SK-N-SH (cell line): ENCODE results near the gene CLIC6. TPM values are rescaled to one million over a fixed set of nuclear protein-coding genes. Genes with fewer than 3 reads are reported as not detected.

ENCODE experiments used
- CTCF ChIA-PET: fragments of 300-600, 350-600 bp; formaldehyde crosslinking; extraction: SDS; loops from one replicate; lab custom pipeline; 2021; lab: Yijun Ruan, JAX
- POLR2A ChIA-PET: fragments of 350-600 bp; sonication (Branson Sonifier 250); formaldehyde crosslinking; extraction: SDS; loops from one replicate; lab custom pipeline; 2020; ENCODE audit warnings: antibody characterized with exemption, inconsistent platforms; lab: Yijun Ruan, JAX
- DNase-seq: peaks from one replicate; pipeline ENCODE4 v3.0.0; 2012
- H2AFZ ChIP-seq: fragments of 200-600 bp; sonication (generic); 2 replicates; pipeline ENCODE4 v1.8.1; 2016; ENCODE audit warnings: antibody characterized with exemption, mild to moderate bottlenecking, low read depth
- H3F3A ChIP-seq: fragments of 200-600 bp; sonication (generic); replicated peaks from 2 replicates; pipeline ENCODE3; 2016; ENCODE audit warnings: antibody characterized with exemption, mild to moderate bottlenecking; ENCODE audit not compliant: insufficient read depth
- H3K27ac ChIP-seq, 2 experiments: fragments of 200-500 bp in 1 of 2; fragments of 200-600 bp in 1 of 2; sonication (Bioruptor generic) in 1 of 2; sonication (generic), shearing (Covaris generic) in 1 of 2; 2 replicates each; pipeline versions ENCODE4 v1.5.1 to v1.6.1; 2014 to 2016; ENCODE audit warnings: low read depth in 2 of 2, inconsistent platforms in 1 of 2, low read length in 1 of 2, mild to moderate bottlenecking in 1 of 2, mixed read lengths in 1 of 2
- H3K27me3 ChIP-seq: fragments of 200-600 bp; sonication (generic), shearing (Covaris generic); 2 replicates; pipeline ENCODE4 v1.6.1; 2016; ENCODE audit warnings: mixed run types; ENCODE audit not compliant: insufficient read depth
- H3K36me3 ChIP-seq, 2 experiments: fragments of 200-500 bp in 1 of 2; fragments of 200-600 bp in 1 of 2; sonication (Bioruptor generic) in 1 of 2; sonication (generic) in 1 of 2; replicated peaks in 1 of 2; 2 replicates each; pipeline versions ENCODE3 to v1.5.1; 2014 to 2016; ENCODE audit warnings: low read length in 1 of 2, mild to moderate bottlenecking in 1 of 2; ENCODE audit not compliant: insufficient read depth in 2 of 2, control insufficient read depth in 1 of 2
- H3K4me1 ChIP-seq, 2 experiments: fragments of 200-500 bp in 1 of 2; fragments of 200-600 bp in 1 of 2; sonication (Bioruptor generic) in 1 of 2; sonication (generic), shearing (Covaris generic) in 1 of 2; 2 replicates each; pipeline versions ENCODE4 v1.5.1 to v1.6.1; 2014 to 2016; ENCODE audit warnings: low read depth in 1 of 2, low read length in 1 of 2, mixed run types in 1 of 2; ENCODE audit not compliant: insufficient read depth in 2 of 2, control insufficient read depth in 1 of 2
- H3K4me2 ChIP-seq: fragments of 200-600 bp; sonication (generic), shearing (Covaris generic); 2 replicates; pipeline ENCODE4 v1.6.1; 2017; ENCODE audit warnings: mixed run types
- H3K4me3 ChIP-seq, 2 experiments: fragments of 200-500 bp in 1 of 2; fragments of 200-600 bp in 1 of 2; sonication (Bioruptor generic) in 1 of 2; sonication (generic), shearing (Covaris generic) in 1 of 2; 2 replicates each; pipeline versions ENCODE4 v1.5.1 to v1.8.1; 2014 to 2016; ENCODE audit warnings: low read depth in 2 of 2, inconsistent platforms in 1 of 2, low read length in 1 of 2, mild to moderate bottlenecking in 1 of 2, mixed read lengths in 1 of 2, moderate library complexity in 1 of 2
- H3K79me2 ChIP-seq: fragments of 200-600 bp; sonication (generic); 2 replicates; pipeline ENCODE4 v1.8.1; 2017; ENCODE audit warnings: mild to moderate bottlenecking; ENCODE audit not compliant: insufficient read depth
- H3K9ac ChIP-seq: fragments of 200-600 bp; sonication (generic); 2 replicates; pipeline ENCODE4 v1.6.1; 2017; ENCODE audit warnings: mixed run types
- H3K9me2 ChIP-seq: fragments of 200-600 bp; sonication (generic); 2 replicates; pipeline ENCODE4 v1.6.1; 2017; ENCODE audit warnings: mixed run types
- H3K9me3 ChIP-seq: fragments of 200-600 bp; sonication (generic); 2 replicates; pipeline ENCODE4 v1.6.1; 2017; ENCODE audit warnings: mixed run types, mild to moderate bottlenecking, moderate library complexity
- H4K20me1 ChIP-seq: fragments of 200-600 bp; sonication (generic); 2 replicates; pipeline ENCODE4 v1.6.1; 2017; ENCODE audit warnings: mild to moderate bottlenecking, mixed run types; ENCODE audit not compliant: insufficient read depth
- CHD2 ChIP-seq: fragments of 150-350 bp; IDR thresholded peaks from 2 replicates; pipeline ENCODE4 v1.6.1; 2018; ENCODE audit warnings: low read length; ENCODE audit not compliant: partially characterized antibody
- CTCF ChIP-seq: fragments of 200-600 bp; sonication (generic); IDR thresholded peaks from 2 replicates; pipeline ENCODE4 v1.6.1; 2017; ENCODE audit warnings: antibody characterized with exemption, mild to moderate bottlenecking, moderate library complexity
- ELF1 ChIP-seq: IDR thresholded peaks from 2 replicates; pipeline ENCODE4 v1.4.0; 2012
- FOXM1 ChIP-seq: IDR thresholded peaks from 2 replicates; pipeline ENCODE4 v1.4.0; 2012; ENCODE audit warnings: low read depth, mild to moderate bottlenecking
- MEF2A ChIP-seq: IDR thresholded peaks from 2 replicates; pipeline ENCODE4 v1.4.0; 2012; ENCODE audit warnings: low read depth, borderline replicate concordance
- SMC3 ChIP-seq: IDR thresholded peaks from 2 replicates; pipeline ENCODE4 v1.6.1; 2012; ENCODE audit warnings: low read depth, low read length, improper control_type of control experiment
- WGBS: methylation state at CpG from one replicate; pipeline ENCODE4 v1.1.6; 2017; ENCODE audit warnings: low lambda C conversion rate; 5-methylcytosine and 5-hydroxymethylcytosine counted together
- polyA plus RNA-seq, 3 experiments: library from polyadenylated mRNA; depleted of rRNA; stranded (reverse); fragments of >200 nt; gene quantifications; 2 replicates each; pipeline ENCODE4 v1.2.3, GENCODE V29; 2012
- TF ChIP-seq, protein P1 (sequence below): fragments of 150-350 bp; IDR thresholded peaks from 2 replicates; pipeline ENCODE4 v1.6.1; 2017; ENCODE audit warnings: antibody characterized with exemption, low read length, low read depth, borderline replicate concordance
- TF ChIP-seq, protein P2 (sequence below): IDR thresholded peaks from 2 replicates; pipeline ENCODE4; 2012

CLIC6 gene
- polyA plus RNA-seq, 1 of the 3 experiments (the other 2 are of a cell fraction), result 0.08 TPM

DNA sequence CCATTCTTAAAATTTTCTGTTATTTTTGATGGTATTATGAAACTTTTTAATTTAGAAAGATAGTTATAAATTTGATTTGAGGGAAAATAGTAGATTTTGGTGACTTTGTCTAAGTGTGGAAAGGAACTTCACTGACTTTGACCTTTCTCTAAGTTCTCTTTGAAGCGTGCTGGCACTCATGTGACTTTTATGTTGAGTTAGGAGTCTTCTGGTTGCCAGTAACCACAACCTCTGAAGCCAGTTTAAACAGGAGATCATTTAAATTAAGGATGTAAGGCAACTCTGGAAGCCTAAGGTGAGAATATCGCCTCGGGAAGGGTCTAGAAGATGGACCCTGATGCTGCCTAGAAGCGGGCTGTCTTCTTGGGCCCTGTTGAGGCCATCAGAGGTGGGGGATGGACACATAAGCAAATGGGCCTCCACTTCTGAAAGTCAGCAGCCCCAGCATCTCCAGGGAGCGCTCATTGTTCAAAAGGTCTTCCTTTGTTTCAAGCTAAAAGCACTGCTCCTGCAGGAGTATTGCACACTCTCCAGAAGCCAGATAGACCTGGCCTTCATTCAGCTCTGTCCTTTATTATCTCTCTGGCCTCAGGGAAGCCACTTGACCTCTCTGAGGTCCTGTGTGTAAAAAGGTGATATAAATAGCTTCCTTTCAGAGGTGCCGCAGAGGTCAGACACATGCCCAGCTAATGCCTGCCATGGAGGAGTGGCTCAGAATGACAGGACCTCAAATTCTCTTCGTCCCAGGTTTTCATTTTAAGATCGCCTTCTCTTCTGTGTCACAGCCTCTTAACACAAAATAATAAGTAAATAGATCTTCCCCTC, 48.7 kb upstream of the CLIC6 start:
- Histone ChIP-seq H2AFZ (no peak overlapping the region), H3K4me2 (no peak overlapping the region), H3K4me1 (no peaks in the 10 kb centered on the region; a peak in 1 of 4 replicates), H3K27me3 (peaks cover 40% of the 10 kb centered on the region; the same call in 1 of the 2 replicates), H3K79me2 (no peaks in the 10 kb centered on the region), H3K9me2 (no peaks in the 10 kb centered on the region), H3K4me3 (no peak overlapping the region; a peak in 1 of 4 replicates), H3K36me3 (no peaks in the 10 kb centered on the region), H3K27ac (no peak overlapping the region), H3F3A (no peaks in the 10 kb centered on the region), H3K9ac (no peak overlapping the region), H4K20me1 (no peaks in the 10 kb centered on the region), H3K9me3 (no peaks in the 10 kb centered on the region)
- ChIA-PET CTCF (interaction anchor here (1.1 to 1.3 kb wide), 3 partner anchors 11 to 253 kb away, joined by 4 to 5 read pairs (median 4); no protein-coding TSS in a partner anchor), POLR2A (no interaction called here)
- 54% methylated on average over 8 of the region's 8 CpGs for WGBS
- no peak for DNase-seq
- TF ChIP-seq CHD2, result no peak
- TF ChIP-seq FOXM1, result no peak
- TF ChIP-seq, protein P1, sequence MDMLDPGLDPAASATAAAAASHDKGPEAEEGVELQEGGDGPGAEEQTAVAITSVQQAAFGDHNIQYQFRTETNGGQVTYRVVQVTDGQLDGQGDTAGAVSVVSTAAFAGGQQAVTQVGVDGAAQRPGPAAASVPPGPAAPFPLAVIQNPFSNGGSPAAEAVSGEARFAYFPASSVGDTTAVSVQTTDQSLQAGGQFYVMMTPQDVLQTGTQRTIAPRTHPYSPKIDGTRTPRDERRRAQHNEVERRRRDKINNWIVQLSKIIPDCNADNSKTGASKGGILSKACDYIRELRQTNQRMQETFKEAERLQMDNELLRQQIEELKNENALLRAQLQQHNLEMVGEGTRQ, result no peak

DNA sequence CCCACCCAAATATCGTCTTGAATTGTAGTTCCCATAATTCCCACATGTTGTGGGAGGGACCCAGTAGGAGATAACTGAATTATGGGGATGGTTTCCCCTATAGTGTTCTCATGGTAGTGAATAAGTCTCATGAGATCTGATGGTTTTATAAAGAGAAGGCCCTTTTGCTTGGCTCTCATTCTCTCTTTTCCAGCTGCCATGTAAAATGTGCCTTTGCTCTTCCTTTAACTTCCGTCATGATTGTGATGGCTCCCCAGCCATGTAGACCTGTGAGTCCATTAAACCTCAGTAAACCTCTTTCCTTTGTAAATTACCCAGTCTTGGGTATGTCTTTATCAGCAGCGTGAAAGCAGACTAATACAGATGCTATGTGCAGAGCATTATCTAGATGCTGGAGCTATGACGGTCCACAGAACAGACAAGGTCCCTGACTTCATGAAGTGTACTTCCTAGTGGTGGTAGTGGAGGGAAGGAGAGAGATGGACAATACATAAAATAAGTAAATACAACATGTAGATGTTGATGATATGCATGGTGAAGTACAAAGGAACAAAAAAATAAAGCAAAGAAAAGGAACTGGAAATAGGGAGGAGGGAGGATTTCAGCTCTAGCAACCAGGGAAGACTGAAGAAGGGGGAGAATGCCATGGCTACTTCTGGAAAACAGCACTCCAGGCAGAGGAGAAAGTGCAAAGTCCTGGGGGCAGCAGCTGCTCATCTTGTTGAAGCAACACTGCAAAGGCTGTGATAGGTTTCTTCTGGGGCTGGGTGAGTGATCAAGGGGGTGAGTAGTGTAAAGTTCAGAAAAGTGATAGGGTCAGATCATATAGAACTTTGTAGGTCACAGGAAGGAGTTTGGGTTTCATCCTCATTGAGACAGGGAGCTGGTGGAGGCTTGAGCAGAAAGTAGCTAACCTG, 47.1 kb upstream of the CLIC6 start:
- no peak for DNase-seq
- Histone ChIP-seq H2AFZ (no peak overlapping the region), H3K79me2 (no peaks in the 10 kb centered on the region), H3K27me3 (peaks cover 46% of the 10 kb centered on the region; the same call in 1 of the 2 replicates), H3K27ac (no peak overlapping the region), H3K9me3 (no peaks in the 10 kb centered on the region), H3F3A (no peaks in the 10 kb centered on the region), H3K9me2 (no peaks in the 10 kb centered on the region), H3K4me2 (no peak overlapping the region), H3K36me3 (no peaks in the 10 kb centered on the region), H3K9ac (no peak overlapping the region), H3K4me3 (no peak overlapping the region), H3K4me1 (no peaks in the 10 kb centered on the region), H4K20me1 (no peaks in the 10 kb centered on the region)
- ChIA-PET POLR2A (no interaction called here), CTCF (interaction anchor here (0.9 to 1.9 kb wide), 2 partner anchors 9 to 19 kb away, joined by 4 to 6 read pairs; no protein-coding TSS in a partner anchor)
- TF ChIP-seq ELF1 (no peak), CTCF (no peak), SMC3 (no peak), MEF2A (no peak)
- TF ChIP-seq, protein P2, sequence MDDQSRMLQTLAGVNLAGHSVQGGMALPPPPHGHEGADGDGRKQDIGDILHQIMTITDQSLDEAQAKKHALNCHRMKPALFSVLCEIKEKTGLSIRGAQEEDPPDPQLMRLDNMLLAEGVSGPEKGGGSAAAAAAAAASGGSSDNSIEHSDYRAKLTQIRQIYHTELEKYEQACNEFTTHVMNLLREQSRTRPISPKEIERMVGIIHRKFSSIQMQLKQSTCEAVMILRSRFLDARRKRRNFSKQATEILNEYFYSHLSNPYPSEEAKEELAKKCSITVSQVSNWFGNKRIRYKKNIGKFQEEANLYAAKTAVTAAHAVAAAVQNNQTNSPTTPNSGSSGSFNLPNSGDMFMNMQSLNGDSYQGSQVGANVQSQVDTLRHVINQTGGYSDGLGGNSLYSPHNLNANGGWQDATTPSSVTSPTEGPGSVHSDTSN, result no peak
- WGBS, result 30% methylated on average over 3 of the region's 4 CpGs
